CD4-positive, alpha-beta T cell treated with Interferon alpha-2 for 1 hour (primary cell): Measurements from ENCODE around the gene NEUROG1.

Experiments
- DNase-seq, 2 donors: peaks; one replicate each; pipeline ENCODE4 v3.0.0-alpha.2; 2020 to 2022

NEUROG1 gene

DNA sequence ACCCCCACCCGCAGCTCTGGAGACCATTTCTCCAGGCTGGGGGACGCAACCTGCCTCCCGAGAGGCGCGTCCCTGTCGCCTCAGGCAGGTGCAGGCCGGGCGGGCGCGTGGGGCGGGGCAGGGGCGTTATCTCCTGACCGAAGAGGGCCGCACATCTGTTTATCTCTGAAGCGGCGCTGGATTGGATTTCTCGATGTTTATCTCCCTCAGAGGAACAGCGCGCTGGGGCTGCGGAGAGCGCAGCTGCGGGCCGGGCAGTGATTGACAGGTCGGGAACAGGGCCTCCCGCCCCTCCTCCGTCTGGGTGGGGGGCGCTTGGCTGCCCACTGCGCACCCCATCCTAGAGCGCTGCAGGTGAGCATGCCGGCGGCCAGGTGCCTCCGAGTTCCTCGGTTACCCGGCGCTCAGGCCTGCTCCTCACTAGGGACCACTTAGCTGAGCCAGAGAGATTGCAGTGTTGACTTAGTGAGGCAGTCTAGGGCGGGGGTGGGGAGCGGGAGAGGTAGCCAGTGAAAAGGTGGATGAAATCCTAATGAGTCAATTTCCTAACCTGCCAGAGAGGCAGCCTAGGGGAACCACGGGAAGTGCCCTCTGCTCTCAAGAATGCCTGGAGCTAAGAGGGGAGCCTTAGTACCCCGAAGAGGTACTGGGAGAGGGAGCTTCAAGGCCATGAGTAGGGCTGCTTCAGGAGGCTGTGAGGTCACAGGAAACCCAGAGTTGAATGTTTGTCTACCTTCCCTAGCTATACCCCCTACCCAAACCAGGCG lies 44.0 kb downstream of the NEUROG1 start:
- DNase-seq: no peak

DNA sequence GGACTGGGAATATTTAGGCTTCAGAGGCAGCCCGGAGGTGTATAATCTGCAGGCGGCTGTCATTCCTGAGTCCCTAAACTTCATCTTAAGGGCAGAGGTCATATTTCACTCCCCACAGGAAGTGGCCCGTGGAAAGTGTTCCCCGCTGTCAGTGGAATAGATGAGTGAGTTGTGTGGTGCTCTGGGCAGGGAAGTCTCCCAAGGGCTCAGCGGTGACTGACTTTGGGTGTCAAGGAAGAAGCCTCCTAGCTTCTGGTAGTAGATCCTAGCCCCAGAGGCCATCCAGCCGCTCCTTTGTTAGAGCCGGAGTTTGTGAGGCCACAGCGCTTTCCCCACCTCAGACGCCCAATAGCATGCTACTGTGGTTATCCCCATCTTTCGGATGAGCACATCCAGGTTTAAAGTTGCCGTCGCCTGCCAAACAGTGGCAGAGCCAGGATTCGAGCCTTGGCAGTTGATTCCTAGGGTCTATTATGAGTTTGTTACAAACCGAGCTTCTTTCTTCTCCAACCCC lies 44.7 kb downstream of the NEUROG1 start:
- DNase-seq: no peak

DNA sequence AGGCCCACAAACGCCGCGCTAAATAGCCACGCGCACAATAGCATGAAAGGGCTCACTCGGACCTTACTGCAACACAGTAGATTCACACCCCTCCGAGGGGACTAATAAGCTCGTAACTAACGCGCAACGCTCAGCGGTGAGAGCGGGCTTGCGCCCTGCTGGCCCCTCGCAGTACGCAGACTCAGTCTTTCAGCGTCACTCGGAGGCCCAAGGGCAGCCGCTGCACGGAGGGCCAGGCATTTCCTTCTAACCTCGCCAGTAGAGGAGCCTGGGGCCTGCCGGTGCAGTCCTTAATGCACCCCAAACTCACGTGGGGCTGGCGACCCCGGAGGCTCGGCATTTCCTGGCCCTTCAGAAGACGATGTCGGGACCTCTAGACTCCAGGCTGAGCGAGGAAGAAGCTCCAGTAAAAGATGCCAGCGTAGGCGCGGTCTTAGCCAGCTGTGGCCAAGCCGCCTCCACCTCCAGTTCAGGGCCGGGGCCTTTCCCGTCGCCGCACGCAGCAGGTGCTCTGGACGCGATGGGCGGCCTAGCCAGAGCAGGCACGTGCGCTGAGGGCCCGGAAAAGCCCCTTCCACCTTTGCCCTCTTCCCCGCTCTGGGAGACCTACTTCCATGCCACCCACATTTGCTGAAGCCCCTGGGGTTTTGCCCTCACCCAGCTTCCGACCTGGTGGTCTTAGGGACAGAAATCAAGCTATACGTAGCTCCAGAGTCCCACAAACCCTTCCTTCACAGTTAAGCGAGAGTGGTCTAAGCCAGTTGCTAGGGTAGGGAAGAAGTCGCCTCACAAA lies 45.3 kb downstream of the NEUROG1 start:
- DNase-seq: no peak

DNA sequence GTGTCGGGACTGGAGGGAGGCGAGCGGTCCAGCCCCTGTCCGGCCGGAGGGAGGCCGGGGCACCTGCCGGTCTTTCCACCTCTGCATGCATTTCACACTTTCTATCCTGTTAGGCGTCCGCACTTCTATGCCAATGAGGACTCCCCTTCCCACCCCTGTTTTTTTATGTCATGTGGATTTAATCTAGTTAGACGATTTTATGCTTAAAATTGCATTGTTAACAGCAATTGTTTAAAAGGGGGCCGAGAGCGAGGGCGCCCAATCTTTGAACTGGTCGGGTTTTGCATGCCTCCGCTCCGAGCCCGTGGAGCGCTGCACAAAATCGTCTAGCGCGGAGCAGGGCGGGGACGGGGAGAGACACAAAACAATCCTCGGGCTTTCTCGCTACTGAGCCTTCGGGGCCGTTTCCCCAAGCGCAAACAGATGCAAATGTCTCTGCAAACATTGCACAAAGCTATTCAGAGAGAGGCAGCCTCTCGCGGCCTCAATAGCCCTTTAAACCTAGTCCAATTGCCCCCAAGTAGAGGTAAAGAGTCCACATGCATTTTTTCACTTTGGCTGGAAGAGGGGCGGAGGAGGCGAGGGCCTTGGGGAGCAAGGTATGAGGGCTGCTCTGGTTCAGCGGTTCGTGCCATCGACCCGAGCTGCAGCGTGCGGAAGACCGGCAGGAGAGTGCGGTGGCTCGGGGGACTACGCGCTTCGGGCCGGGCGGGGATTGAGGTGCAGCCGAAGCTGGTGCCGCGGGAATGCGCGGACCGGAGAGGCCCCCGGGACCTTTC lies 46.1 kb downstream of the NEUROG1 start:
- no peak for DNase-seq

DNA sequence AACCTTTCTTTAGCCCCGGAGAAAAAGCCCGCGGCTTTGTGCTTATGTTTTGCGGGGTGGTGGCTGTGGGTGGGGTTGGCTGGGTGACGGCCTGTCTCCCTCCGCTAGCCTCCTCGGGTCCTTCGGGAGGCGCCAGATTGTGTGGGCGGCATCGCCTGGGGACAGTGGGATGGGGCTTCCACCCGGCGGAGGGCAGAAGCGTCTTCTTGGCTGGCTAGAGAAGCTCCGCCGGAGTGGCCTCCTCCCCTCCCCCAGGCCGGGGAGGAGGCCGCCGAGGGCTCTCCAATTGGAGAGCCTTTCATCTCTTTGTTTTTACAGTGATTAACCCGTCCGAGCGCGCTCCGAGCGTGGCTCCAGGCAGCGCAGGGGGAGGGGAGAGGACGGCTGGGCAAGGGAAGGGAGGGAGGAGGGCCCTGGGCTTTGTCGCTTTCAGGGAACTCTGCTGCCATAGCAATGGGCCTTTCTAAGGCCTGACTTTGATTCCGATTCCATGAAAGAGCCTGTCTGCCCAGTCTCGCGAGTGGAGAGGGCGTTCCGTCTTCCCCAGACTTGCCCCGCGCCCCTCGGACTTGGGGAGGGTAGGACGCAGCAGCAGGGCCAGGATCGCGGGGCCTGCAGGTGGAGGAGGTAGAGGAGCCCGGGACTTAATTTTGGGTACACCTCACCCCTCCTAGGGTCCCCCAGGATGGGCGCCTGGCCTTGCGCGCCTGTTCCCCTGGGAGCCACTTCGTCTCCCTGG lies 46.9 kb downstream of the NEUROG1 start:
- DNase-seq: no peak

DNA sequence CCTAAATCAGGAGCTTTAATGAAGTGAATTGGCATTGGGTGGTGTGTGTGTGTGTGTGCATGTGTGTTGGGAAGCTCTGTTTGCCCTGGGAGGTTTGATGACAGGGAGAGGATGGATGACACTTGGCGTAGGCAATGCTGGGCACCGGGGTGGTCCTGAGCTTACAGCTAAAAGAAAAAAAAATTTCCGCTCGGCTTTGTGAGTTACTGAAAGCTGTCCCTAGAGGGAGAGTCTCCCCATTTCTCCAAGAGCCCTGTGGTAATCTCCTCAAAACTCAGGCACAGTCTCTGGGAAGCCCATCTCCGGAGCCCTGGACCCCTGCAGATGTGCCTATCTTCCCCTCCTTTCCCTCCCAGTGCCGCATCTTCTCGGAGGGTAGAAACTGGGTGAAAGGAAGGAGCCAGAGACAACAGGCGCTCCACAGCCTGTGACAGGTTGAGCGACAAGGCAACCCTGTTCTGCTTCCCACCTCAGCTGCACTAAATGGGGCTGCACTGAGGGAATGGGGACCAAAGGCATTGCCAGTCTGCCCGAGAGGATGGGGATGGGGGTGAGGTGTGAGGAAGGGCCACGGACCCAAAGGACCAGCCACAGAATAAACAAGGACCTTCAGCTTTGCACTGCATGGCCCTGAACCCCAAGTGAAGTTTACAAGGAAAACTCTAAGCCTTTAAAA lies 47.8 kb downstream of the NEUROG1 start:
- no peak for DNase-seq

DNA sequence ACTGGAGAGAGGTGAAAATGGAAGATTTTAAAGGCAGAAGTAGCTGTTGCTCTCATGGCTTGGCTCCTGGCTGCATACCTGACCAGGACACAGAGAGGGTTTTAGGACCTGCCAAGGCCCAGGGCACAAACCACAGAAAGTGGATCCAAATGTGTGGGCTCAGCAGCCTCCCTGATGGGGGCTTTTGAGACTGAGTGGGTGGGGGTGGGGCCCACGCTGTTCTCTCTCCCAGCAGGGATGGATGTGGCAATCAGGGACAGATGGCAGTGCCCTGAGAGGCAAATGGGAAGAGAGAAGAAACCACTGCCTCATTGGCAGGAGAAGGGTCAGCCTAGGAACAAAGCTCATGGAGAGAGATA lies 48.7 kb downstream of the NEUROG1 start:
- DNase-seq: no peak

DNA sequence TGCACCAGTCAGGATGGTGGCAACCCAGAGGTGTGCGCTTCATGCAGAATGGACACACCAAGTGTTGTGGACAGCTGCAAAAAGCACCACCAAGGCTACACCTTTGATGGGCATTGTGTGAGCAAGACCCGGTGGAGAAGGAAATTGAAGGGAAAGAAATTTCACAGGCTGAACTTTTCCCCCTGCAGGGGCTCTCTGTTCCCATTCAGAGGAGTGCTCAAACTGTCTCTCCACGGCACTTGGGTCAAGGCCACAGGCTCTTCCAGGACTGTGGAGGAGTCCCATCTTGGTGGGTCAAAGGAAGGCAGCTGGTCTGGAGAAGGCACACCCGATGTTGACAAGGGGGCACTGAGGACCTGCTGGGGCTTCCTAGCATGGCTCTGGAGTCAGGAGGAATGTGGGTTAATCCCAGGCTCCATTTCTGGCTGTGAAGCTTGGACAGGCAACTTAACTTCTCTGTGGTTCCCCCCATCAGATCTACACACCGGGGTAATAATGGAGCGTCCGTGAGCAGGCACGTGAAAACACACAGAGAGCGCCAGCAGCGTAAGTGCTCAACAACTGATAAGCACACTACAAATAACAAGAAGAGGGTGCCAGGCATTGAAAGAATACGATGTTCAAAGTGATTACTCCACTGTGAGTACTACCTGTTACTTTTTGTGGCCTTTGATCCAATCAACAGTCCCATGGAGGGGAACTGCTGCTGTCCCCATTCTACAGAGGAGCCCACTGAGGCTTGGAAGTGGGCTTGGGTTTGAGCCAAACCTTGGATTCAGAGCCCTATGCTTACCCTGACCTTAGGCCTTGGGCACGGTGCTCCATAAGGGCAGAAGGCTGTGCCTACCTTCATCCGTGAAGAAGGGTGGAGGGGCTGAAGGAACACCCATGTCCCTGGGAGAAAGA lies 49.4 kb downstream of the NEUROG1 start:
- no peak for DNase-seq

DNA sequence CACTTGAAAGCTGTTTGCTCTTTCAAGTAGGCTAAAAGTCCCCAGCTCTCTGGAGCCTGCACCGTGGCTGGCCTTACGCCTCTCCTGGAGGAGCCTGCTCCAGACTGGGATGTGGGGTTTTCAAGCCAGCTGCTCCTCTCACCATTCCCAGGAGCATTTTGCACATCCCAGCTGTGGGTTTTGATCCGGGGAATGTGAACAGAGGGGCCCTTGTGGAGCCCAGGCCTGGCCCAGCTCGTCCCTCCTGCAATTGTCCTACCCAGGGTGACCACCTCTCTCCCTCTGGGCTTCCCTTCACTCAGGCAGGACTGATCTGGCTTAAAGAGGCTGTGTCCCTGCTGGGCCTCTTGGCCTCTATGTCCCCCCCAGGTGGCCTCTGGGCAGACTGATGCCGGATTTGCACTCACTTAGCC lies 51.1 kb downstream of the NEUROG1 start:
- no peak for DNase-seq
